Neural cell (in vitro differentiated cells): ENCODE measurements around the gene SLC22A5. TPM values are rescaled to one million over a fixed set of nuclear protein-coding genes. Genes with fewer than 3 reads are reported as not detected.

Experiments
- H2AFZ ChIP-seq: fragments of 200-600, 300-800 bp; sonication (generic), shearing (Covaris generic); 2 replicates; pipeline ENCODE4 v1.6.0; 2014; ENCODE audit warnings: low read depth, mild to moderate bottlenecking, antibody characterized with exemption, low read length, moderate library complexity
- H3F3A ChIP-seq: fragments of 200-600 bp; shearing (Covaris generic); 2 replicates; pipeline ENCODE4 v1.6.1; 2016; ENCODE audit warnings: mild to moderate bottlenecking, moderate library complexity, mixed read lengths, antibody characterized with exemption, low read length; ENCODE audit not compliant: insufficient read depth, poor library complexity, severe bottlenecking
- H3K27ac ChIP-seq: fragments of 200-600, 300-800 bp; sonication (generic), shearing (Covaris generic); 2 replicates; pipeline ENCODE4 v1.5.1; 2014; ENCODE audit warnings: mild to moderate bottlenecking, low read length, moderate library complexity
- H3K27me3 ChIP-seq: fragments of 300-800, 200-600 bp; sonication (generic), shearing (Covaris generic); 2 replicates; pipeline ENCODE4 v1.6.0; 2014; ENCODE audit warnings: mild to moderate bottlenecking, low read depth, low read length, moderate library complexity; ENCODE audit not compliant: insufficient read depth
- H3K36me3 ChIP-seq: fragments of 300-800, 200-600 bp; sonication (generic), shearing (Covaris generic); 2 replicates; pipeline ENCODE4 v1.5.1; 2014; ENCODE audit warnings: mild to moderate bottlenecking, antibody characterized with exemption, low read length, moderate library complexity; ENCODE audit not compliant: insufficient read depth
- H3K4me2 ChIP-seq: fragments of 300-800, 200-600 bp; sonication (generic), shearing (Covaris generic); 2 replicates; pipeline ENCODE4 v1.6.0; 2014; ENCODE audit warnings: mild to moderate bottlenecking, low read length
- H3K4me3 ChIP-seq: fragments of 300-800, 200-600 bp; sonication (generic), shearing (Covaris generic); 2 replicates; pipeline ENCODE4 v1.5.1; 2014; ENCODE audit warnings: mild to moderate bottlenecking, low read length, moderate library complexity
- H3K79me2 ChIP-seq: fragments of 200-600 bp; shearing (Covaris generic); replicated peaks from 2 replicates; pipeline ENCODE4 v1.6.0; 2014; ENCODE audit warnings: mild to moderate bottlenecking, low read length, moderate library complexity; ENCODE audit not compliant: insufficient read depth
- H3K9ac ChIP-seq: fragments of 300-800, 200-600 bp; sonication (generic), shearing (Covaris generic); 2 replicates; pipeline ENCODE4 v1.6.1; 2016; ENCODE audit warnings: mild to moderate bottlenecking, low read length, mixed read lengths
- H3K9me2 ChIP-seq: fragments of 200-600 bp; shearing (Covaris generic); 2 replicates; pipeline ENCODE4 v1.6.1; 2016; ENCODE audit warnings: mild to moderate bottlenecking, low read length, mixed read lengths; ENCODE audit not compliant: insufficient read depth
- H3K9me3 ChIP-seq: fragments of 200-600, 300-800 bp; sonication (generic), shearing (Covaris generic); 2 replicates; pipeline ENCODE4 v1.6.1; 2016; ENCODE audit warnings: mild to moderate bottlenecking, mixed run types, low read length, moderate library complexity, mixed read lengths
- H4K20me1 ChIP-seq: fragments of 200-600 bp; shearing (Covaris generic); 2 replicates; pipeline ENCODE4 v1.6.1; 2016; ENCODE audit warnings: mild to moderate bottlenecking, mixed run types; ENCODE audit not compliant: insufficient read depth
- EP300 ChIP-seq: fragments of 450-650 bp; conservative IDR thresholded peaks from 2 replicates; pipeline ENCODE4 v1.6.1; 2014; ENCODE audit warnings: antibody characterized with exemption, mild to moderate bottlenecking, moderate library complexity; ENCODE audit not compliant: poor library complexity, severe bottlenecking
- EZH2 ChIP-seq: fragments of 200-600, 300-800 bp; shearing (Covaris generic), sonication (generic); IDR thresholded peaks from 2 replicates; pipeline ENCODE4 v1.6.1; 2014; ENCODE audit warnings: antibody characterized with exemption, low read length, borderline replicate concordance, mild to moderate bottlenecking; ENCODE audit not compliant: insufficient read depth, poor library complexity, severe bottlenecking
- MXI1 ChIP-seq: fragments of 450-650 bp; conservative IDR thresholded peaks from 2 replicates; pipeline ENCODE4 v1.6.1; 2014; ENCODE audit warnings: antibody characterized with exemption, mild to moderate bottlenecking; ENCODE audit not compliant: poor library complexity, severe bottlenecking
- POLR2AphosphoS5 ChIP-seq: IDR thresholded peaks from 2 replicates; pipeline ENCODE4 v1.6.1; 2012
- RAD21 ChIP-seq: fragments of 450-650 bp; conservative IDR thresholded peaks from 2 replicates; pipeline ENCODE4 v1.6.1; 2014; ENCODE audit warnings: antibody characterized with exemption, mild to moderate bottlenecking, moderate library complexity
- SMC3 ChIP-seq: fragments of 450-650 bp; conservative IDR thresholded peaks from 2 replicates; pipeline ENCODE4 v1.6.1; 2014; ENCODE audit warnings: antibody characterized with exemption, mild to moderate bottlenecking, moderate library complexity; ENCODE audit not compliant: poor library complexity
- TAF1 ChIP-seq: IDR thresholded peaks from 2 replicates; pipeline ENCODE4 v1.6.1; 2012; ENCODE audit warnings: low read depth
- polyA plus RNA-seq: library from polyadenylated mRNA; depleted of rRNA; stranded (reverse); fragments of >200 nt; gene quantifications from 2 replicates; pipeline ENCODE4 v1.2.3, GENCODE V29; 2014
- TF ChIP-seq, protein P1 (sequence below): IDR thresholded peaks from 2 replicates; pipeline ENCODE4 v1.6.1; 2012; ENCODE audit warnings: borderline replicate concordance

The SLC22A5 gene
- polyA plus RNA-seq, 1 donor from 2014 or later = 5.5 TPM

- Histone ChIP-seq H3K27me3 (no peaks in the 10 kb centered on the region), H3K9me2 (no peaks in the 10 kb centered on the region), H3K4me2 (no peak overlapping the region), H4K20me1 (no peaks in the 10 kb centered on the region), H3K36me3 (no peaks in the 10 kb centered on the region), H3K4me3 (no peak overlapping the region), H3K9ac (no peak overlapping the region), H3K9me3 (no peaks in the 10 kb centered on the region), H3K27ac (no peak overlapping the region), H2AFZ (no peak overlapping the region), H3F3A (no peaks in the 10 kb centered on the region), H3K79me2 (no peaks in the 10 kb centered on the region)
- no peak for TF ChIP-seq SMC3
- TF ChIP-seq EP300 = no peak
These were observed 14.3 kb upstream of the SLC22A5 start for GRCh38 chr5:132355140-132355765.

DNA sequence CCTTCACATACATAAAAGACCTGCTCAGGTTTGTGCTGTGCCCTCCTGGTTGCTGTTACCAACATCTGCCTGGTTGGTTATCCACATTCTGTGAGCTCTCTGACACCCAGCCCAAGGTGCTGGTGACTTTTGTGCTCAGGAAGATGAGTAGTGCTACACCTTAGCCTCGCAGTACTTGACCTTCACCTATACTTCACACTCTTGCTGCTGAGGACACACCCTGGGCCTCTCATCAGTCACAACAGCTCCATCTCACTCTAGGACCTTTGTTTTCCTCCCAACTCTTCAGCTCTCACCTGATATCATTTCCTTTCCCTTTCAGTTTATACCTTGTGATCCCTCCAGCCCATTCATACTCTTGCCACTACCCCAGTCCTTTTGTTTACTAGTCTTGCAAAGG is 10.7 kb upstream of the SLC22A5 start:
- Histone ChIP-seq H3F3A (no peaks in the 10 kb centered on the region), H3K36me3 (no peaks in the 10 kb centered on the region), H4K20me1 (no peaks in the 10 kb centered on the region), H3K79me2 (no peaks in the 10 kb centered on the region), H2AFZ (no peak overlapping the region), H3K9ac (no peak overlapping the region), H3K9me2 (no peaks in the 10 kb centered on the region), H3K27ac (no peak overlapping the region), H3K9me3 (no peaks in the 10 kb centered on the region), H3K4me3 (no peak overlapping the region), H3K27me3 (no peaks in the 10 kb centered on the region), H3K4me2 (no peak overlapping the region)
- TF ChIP-seq EZH2 (no peak), POLR2AphosphoS5 (no peak), MXI1 (no peak)
- TF ChIP-seq, protein P1, sequence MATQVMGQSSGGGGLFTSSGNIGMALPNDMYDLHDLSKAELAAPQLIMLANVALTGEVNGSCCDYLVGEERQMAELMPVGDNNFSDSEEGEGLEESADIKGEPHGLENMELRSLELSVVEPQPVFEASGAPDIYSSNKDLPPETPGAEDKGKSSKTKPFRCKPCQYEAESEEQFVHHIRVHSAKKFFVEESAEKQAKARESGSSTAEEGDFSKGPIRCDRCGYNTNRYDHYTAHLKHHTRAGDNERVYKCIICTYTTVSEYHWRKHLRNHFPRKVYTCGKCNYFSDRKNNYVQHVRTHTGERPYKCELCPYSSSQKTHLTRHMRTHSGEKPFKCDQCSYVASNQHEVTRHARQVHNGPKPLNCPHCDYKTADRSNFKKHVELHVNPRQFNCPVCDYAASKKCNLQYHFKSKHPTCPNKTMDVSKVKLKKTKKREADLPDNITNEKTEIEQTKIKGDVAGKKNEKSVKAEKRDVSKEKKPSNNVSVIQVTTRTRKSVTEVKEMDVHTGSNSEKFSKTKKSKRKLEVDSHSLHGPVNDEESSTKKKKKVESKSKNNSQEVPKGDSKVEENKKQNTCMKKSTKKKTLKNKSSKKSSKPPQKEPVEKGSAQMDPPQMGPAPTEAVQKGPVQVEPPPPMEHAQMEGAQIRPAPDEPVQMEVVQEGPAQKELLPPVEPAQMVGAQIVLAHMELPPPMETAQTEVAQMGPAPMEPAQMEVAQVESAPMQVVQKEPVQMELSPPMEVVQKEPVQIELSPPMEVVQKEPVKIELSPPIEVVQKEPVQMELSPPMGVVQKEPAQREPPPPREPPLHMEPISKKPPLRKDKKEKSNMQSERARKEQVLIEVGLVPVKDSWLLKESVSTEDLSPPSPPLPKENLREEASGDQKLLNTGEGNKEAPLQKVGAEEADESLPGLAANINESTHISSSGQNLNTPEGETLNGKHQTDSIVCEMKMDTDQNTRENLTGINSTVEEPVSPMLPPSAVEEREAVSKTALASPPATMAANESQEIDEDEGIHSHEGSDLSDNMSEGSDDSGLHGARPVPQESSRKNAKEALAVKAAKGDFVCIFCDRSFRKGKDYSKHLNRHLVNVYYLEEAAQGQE = no peak

GRCh38 chr5:132362086-132362485 is 7.4 kb upstream of the SLC22A5 start:
- TF ChIP-seq POLR2AphosphoS5 = no peak
- no peak for TF ChIP-seq EZH2
- no peak for TF ChIP-seq TAF1
- no peak for TF ChIP-seq EP300
- TF ChIP-seq, protein P1 = no peak
- no peak for TF ChIP-seq RAD21
- Histone ChIP-seq H4K20me1 (no peaks in the 10 kb centered on the region), H3K27ac (no peak overlapping the region), H3K9me3 (no peaks in the 10 kb centered on the region), H3K36me3 (no peaks in the 10 kb centered on the region), H3K9ac (no peak overlapping the region), H3K4me2 (no peak overlapping the region), H3K79me2 (no peaks in the 10 kb centered on the region), H3F3A (no peaks in the 10 kb centered on the region), H3K9me2 (no peaks in the 10 kb centered on the region), H3K4me3 (no peak overlapping the region), H2AFZ (no peak overlapping the region), H3K27me3 (no peaks in the 10 kb centered on the region)
